Stimulated activated CD4-positive, alpha-beta T cell treated with anti-CD3 and anti-CD28 coated beads, Interleukin-1b, Interleukin-23, amount 100 ng/mL, for 1 hour (primary cell): ENCODE data around the gene PRKAG2.
"Not testable (repeated sequence)": the region's sequence is repeated elsewhere in the genome, so short reads cannot be mapped to it uniquely, and the experiment has no call there.

Experiments used
- DNase-seq, 2 donors: peaks; one replicate each; pipeline ENCODE4 v3.0.0-alpha.2; 2020; ENCODE audit warnings: low read depth in 2 of 2

PRKAG2 gene

GRCh38 chr7:151787348-151787747, 89.6 kb downstream of the PRKAG2 start:
- no peak for DNase-seq

DNA sequence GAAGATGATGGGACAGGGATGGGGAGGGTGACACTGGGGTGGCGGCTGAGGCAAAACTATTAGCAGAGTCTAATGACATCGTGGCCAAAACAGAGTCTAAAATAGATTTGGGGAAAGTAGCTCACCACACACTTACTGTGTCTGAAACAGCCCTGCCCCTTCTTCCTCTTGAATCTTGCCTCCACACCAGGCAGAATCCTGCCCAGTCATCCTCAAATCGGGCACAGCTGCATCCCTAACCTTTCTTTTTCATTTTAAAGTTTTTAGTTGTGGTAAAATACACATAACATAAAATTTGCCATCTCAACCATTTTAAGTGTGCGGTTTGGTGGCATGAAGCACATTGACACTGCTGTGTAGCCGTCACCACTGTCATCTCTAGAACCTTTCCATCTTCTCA, 90.0 kb downstream of the PRKAG2 start:
- DNase-seq, result no peak

DNA sequence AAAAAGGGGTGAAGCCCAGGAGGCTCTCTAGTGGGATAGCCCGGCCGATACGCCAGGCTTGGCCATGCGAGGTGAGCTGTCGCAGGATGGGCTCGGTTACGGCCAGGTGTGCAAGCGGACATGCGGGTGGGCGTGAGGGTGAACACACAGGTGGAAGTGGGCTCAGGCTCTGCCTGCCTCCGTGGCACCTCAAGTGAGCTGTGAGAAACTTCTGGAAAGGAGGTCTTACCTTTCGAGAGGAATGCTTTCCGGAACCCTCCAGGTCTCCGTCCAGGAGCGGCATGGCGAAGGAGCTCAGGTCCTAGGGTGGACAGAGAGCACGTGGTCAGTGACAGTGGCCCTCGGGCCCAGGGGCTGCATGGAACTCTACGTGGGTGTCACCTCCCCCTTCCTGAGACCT, 90.7 kb downstream of the PRKAG2 start:
- DNase-seq, result no peak

DNA sequence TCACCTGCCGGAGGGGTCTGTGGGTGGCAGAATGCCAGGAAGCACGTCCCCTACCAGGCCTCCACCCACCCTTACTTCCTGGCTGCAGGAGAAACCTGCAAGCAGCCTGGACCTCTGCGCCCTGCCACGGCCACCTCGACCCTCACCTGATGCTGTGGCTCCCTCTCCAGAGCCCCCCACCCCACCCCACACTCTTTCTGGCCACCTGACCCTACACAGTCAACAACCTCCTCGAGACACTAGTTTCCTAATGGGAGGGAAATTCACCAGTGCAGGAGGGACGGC, 91.3 kb downstream of the PRKAG2 start:
- no peak for DNase-seq

- DNase-seq, result no peak
Observed at GRCh38 chr7:151784853-151785680, 91.8 kb downstream of the PRKAG2 start.

- DNase-seq, result no peak
Observed at GRCh38 chr7:151783958-151784575, 92.8 kb downstream of the PRKAG2 start.

- peak; percentile 19 to 49 for DNase-seq
Observed at GRCh38 chr7:151782598-151783448, 94.1 kb downstream of the PRKAG2 start.

DNA sequence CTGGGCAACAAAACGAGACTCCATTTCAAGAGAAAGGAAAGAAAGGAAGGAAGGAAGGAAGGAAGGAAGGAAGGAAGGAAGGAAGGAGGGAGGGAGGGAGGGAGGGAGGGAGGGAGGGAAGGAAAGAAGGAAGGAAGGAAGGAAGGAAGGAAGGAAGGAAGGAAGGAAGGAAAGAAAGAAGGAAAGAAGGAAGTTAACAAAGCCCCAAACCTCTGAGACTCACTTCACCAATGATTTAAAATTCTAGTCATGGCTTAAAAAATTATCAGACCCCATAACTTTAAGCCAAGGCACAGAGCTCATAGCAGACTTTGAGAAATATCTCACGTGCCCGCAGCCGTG, 94.7 kb downstream of the PRKAG2 start:
- not testable (repeated sequence) for DNase-seq

- DNase-seq, result no peak
Observed at GRCh38 chr7:151781161-151781845, 95.6 kb downstream of the PRKAG2 start.

DNA sequence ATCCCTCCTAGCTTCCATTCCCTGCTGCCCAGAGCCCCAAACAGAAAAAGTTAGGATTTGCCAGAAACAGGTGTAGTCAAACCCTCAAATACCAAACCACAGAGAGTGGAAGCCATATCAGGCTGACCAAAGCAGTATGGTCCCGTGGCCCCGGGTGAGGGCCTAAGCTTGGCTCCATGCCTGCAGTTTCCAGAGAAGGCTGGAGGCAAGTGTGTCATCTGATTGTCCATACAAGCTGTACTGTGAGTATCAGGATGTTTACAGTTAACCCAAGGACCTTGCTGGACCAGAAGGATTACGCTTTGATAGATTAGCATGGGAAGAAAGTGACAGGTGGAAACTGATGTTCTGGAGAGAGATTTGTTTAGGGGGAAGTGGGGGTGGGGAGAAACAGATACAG, 96.3 kb downstream of the PRKAG2 start:
- DNase-seq, result no peak

GRCh38 chr7:151779678-151780077, 97.2 kb downstream of the PRKAG2 start:
- DNase-seq, result no peak

GRCh38 chr7:151779255-151779654, 97.7 kb downstream of the PRKAG2 start:
- DNase-seq, result no peak

DNA sequence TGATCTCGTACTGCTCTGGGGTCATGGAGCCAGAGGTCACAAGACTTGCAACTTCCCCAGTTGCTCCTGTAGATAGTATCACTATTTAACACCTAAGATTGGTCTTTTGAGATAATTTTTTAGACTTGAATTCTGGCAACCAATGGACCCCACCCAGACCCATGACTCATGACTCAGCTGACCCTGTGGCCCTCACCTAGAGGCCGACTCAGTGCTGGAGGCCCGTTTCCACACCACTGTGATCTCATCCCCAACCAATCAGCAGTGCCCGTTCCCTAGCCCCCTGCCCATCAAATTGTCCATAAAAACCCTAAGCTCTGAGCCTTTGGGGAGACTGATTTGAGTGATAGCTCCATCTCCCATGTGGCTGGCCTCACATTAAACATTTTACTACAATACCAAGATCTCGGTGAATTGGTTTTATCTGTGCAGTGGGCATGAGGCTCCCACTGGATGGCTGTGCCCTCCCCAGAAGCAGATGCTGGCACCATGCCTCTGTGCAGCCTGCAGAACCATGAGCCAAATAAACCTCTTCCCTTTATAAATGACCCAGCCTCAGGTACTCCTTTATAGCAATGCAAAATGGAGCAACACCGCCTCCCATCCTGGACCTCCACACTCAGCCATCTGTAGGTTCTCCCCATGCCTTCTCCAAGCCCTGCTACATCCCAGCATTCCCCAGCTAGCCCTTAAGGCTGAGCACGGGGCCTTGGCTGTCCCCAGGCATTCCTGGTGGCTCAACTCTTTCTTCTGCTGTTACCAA, 98.8 kb downstream of the PRKAG2 start:
- no peak for DNase-seq

- no peak for DNase-seq
Observed at GRCh38 chr7:151777495-151777880, 99.4 kb downstream of the PRKAG2 start.

DNA sequence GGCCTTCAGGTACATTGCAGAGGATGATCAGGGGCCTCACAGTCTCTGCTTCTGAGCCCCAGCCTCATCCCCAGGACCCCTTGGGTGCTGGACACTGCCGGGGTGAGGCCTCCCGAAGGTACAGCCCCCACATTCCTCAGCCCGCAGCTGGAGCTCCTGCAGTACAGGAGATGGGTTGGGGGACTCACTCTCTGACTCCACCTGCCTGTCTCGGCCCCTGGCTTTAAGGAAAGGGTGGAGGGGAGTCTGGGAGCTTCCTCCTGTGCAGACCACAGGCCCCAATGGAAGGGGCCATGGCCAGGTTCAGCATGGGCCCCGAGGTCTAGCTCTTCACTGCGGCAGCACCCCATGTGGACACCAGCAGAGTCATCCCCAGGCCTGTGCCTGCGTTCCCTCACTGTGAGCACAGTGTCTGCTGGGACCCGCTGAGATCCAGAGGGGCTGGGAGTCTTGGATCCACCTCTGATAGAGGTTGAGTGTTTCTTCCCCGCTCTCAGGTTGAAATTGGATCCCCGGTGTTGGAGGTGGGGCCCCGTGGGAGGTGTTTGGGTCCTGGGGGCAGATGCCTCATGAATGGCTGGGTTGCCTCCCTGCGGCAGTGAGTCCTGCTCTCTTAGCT, 99.9 kb downstream of the PRKAG2 start:
- DNase-seq, result no peak

- no peak for DNase-seq
Observed at GRCh38 chr7:151776446-151776845, 100.5 kb downstream of the PRKAG2 start.

DNA sequence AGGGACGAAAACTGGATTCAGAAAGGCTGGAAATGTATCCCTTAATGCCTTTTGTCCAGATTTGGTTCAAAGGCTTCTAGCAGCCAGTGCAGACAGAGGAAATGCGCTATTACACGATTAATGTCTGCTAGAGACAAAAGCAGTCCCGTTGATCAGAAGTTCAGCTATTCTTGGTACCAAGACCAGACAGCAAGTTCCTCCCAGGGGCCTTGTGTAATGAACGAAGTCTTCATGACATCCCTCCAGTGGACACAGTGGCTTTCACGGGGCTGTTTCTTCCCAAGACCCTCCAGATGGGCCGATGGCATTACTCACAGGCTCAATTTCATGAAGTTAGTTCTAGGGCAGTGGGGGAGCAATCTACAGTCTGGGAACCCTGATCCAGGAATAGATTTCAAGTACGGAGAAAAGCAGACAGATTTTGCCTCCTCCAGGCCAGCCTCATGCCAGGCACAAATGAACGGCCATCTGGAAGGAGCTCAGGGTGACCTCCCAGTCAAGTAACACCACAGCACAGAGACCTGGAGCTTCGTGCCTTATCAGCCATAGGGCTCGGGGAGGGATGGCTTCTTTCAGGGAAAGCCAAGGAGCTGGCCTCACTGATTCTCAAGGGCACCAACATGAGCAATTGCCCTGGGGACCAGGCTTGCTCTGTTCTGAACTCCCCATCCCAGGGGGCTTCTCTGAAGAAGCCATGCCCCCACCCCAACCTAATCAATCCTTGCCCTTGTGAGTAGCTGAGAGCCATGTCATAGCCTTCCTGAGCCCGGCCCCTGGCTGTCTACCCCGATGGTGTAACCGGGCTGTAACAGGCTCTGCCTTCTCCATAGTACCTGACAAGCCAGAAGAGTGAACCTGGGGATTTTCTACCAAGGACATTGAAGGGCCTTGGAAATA, 101.1 kb downstream of the PRKAG2 start:
- DNase-seq, result no peak

GRCh38 chr7:151774951-151775350, 102.0 kb downstream of the PRKAG2 start:
- no peak for DNase-seq

DNA sequence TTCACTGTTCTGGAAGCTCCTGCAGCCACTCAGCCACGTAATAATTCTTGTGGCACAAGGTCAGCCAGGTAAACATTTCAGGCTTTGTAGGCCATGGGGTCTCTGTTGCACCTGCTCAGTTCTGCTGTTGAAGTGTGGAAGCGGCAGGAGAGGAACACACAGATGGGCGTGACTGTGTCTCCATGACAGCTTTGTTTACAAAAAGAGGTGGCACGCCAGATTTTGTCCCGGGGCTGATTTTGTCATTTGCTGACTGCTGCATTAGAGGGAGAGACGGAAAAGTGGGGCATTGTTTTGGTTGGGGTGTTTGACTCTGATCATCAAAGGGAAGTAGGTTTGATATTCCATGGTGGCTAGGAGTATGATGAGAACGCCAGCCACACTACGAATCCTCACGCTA, 103.1 kb downstream of the PRKAG2 start:
- DNase-seq, result no peak

DNA sequence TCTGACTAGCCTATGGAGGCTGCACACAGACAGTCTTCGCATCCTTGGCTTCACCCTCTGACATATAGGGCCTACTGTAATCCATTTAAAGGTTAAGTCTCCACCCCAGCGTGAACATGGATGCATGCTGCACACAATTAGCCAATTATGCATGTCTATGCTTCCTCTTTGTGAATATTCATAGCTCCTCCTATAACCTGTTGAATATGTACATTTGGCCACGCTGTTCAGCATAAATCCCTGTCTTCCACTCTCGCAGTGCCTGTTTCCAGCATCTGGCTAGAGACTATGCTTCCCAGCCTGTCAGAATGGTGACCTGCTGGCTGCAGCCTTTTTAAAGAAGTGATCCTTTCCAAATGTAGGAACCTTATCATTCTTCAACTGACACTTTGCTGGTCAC, 106.7 kb downstream of the PRKAG2 start:
- DNase-seq, result no peak
